ENCODE measurements around the gene RGL2. TPM values are rescaled to one million over a fixed set of nuclear protein-coding genes. Genes with fewer than 3 reads are reported as not detected.
A peak's percentile ranks its signal among the peaks of the same experiment; 100 is the strongest.

RGL2 gene
- total and polyA plus RNA-seq, 2 of the 13 experiments (the other 11 are each of a cell fraction or from before 2014, with no cell fraction given) = 22.9 to 47.4 TPM

DNA sequence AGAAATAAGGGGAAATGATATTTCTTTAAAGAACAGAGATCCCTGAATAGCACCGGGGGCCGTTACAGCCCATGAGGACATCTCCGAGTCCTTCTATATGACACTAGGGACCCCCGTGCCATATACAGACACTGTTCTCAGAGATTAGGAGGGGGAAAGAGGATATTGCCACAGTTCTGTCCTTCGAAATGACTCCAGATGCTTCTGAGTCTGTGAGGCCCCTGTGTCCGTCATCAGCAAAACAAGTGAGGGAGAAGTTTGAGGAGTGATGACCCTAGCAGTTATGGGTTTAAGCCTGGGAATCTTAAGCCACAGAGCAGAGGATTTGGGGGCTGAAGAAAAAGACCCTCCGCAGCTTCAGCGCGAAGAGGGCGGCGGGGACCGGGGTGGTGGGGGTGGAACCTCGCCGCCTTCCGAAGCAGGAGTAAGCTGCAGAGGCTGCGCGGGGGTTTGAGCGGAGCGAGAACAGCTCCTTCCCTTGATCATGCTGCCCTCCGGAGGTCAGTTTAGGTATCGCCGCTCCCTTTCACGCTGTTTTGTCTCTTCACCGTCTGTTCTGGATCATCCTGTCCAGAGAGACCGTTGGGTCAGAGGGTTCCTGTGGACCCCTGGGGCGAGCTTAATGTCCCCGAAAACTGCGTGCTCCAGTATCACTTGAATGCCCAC is 50.6 kb downstream of the RGL2 start (continued):
- TF ChIP-seq, protein P1, sequence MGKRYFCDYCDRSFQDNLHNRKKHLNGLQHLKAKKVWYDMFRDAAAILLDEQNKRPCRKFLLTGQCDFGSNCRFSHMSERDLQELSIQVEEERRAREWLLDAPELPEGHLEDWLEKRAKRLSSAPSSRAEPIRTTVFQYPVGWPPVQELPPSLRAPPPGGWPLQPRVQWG (CRISPR knock-in tag; IDR thresholded peaks at IDR 0.05; ENCODE audit: borderline replicate concordance, low read depth) = no peak
- no peak for TF ChIP-seq ASH2L (IDR thresholded peaks at IDR 0.05; ENCODE audit: insufficient read length, low read depth, low read length)
- TF ChIP-seq HBP1 (CRISPR knock-in tag; IDR thresholded peaks at IDR 0.05; ENCODE audit: low read depth) = peak; percentile 51; the same call in 1 of the 2 replicates
- TF ChIP-seq KLF16 (CRISPR knock-in tag; IDR thresholded peaks at IDR 0.05) = peak in 1 of 2 experiments; percentile 40; a peak in 1 of 4 replicates
- TF ChIP-seq TFE3 (CRISPR knock-in tag; IDR thresholded peaks at IDR 0.05) = peak; percentile 29; the same call in 1 of the 2 replicates
- peak; percentile 58; the same call in 1 of the 2 replicates for TF ChIP-seq GATAD1 (CRISPR knock-in tag; IDR thresholded peaks at IDR 0.05)
- TF ChIP-seq HOXA5 (CRISPR knock-in tag; IDR thresholded peaks at IDR 0.05) = 0 out of 2 replicates have a peak, but pooled peaks have one; percentile 55
- 0 out of 2 replicates have a peak, but pooled peaks have one; percentile 6 for TF ChIP-seq CCDC6 (CRISPR knock-in tag; IDR thresholded peaks at IDR 0.05)
- TF ChIP-seq NFKBIZ (CRISPR knock-in tag; IDR thresholded peaks at IDR 0.05) = no peak
- TF ChIP-seq DRAP1 (CRISPR knock-in tag; IDR thresholded peaks at IDR 0.05) = peak; percentile 62; the same call in 1 of the 2 replicates
- TF ChIP-seq SIN3B (IDR thresholded peaks at IDR 0.05; ENCODE audit: low read length) = peak; percentile 15; the same call in 1 of the 2 replicates
- peak; percentile 97 for TF ChIP-seq CTCF (CRISPR knock-in tag; IDR thresholded peaks at IDR 0.05)
- TF ChIP-seq, protein P2, sequence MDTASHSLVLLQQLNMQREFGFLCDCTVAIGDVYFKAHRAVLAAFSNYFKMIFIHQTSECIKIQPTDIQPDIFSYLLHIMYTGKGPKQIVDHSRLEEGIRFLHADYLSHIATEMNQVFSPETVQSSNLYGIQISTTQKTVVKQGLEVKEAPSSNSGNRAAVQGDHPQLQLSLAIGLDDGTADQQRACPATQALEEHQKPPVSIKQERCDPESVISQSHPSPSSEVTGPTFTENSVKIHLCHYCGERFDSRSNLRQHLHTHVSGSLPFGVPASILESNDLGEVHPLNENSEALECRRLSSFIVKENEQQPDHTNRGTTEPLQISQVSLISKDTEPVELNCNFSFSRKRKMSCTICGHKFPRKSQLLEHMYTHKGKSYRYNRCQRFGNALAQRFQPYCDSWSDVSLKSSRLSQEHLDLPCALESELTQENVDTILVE (CRISPR knock-in tag; IDR thresholded peaks at IDR 0.05) = peak; percentile 52
- no peak for TF ChIP-seq CAMTA2 (CRISPR knock-in tag; IDR thresholded peaks at IDR 0.05; ENCODE audit: borderline replicate concordance)
- TF ChIP-seq ZNF772 (CRISPR knock-in tag; IDR thresholded peaks at IDR 0.05) = no peak
- TF ChIP-seq, protein P3, sequence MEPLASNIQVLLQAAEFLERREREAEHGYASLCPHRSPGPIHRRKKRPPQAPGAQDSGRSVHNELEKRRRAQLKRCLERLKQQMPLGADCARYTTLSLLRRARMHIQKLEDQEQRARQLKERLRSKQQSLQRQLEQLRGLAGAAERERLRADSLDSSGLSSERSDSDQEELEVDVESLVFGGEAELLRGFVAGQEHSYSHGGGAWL (CRISPR knock-in tag; IDR thresholded peaks at IDR 0.05) = peak; percentile 76
- TF ChIP-seq DNMT1 (CRISPR knock-in tag; IDR thresholded peaks at IDR 0.05) = 0 out of 2 replicates have a peak, but pooled peaks have one; percentile 14
- no peak for TF ChIP-seq NR2F6 (IDR thresholded peaks at IDR 0.05)
- TF ChIP-seq NR2F6 (CRISPR knock-in tag; IDR thresholded peaks at IDR 0.05) = 0 out of 2 replicates have a peak, but pooled peaks have one; percentile 35
- no peak for TF ChIP-seq GABPA (IDR thresholded peaks at IDR 0.05; ENCODE audit: low read depth, low read length)
- TF ChIP-seq GABPA (CRISPR knock-in tag; IDR thresholded peaks at IDR 0.05; ENCODE audit: low read depth) = no peak
- TF ChIP-seq TSC22D2 (CRISPR knock-in tag; IDR thresholded peaks at IDR 0.05; ENCODE audit: borderline replicate concordance) = 0 out of 2 replicates have a peak, but pooled peaks have one; percentile 21
- TF ChIP-seq ZNF549 (CRISPR knock-in tag; IDR thresholded peaks at IDR 0.05) = no peak

Measured in HepG2 (cell line).